ENCODE results near the gene ERF. TPM values are rescaled to one million over a fixed set of nuclear protein-coding genes. Genes with fewer than 3 reads are reported as not detected.

The ERF gene
- total RNA-seq, 1 experiment from 2014 or later = 96.1 TPM

GRCh38 chr19:42235181-42235580 lies 19.7 kb downstream of the ERF start:
- ChIA-PET RAD21 (ENCODE audit: low non-redundant PET in 1 of 2, low total read pairs in 2 of 2, uncharacterized antibody in 2 of 2, unreplicated experiment in 2 of 2) (no interaction called here), POLR2A (interaction anchor here (0.6 to 1.6 kb wide), 2 partner anchors 27 to 162 kb away, joined by 3 to 5 read pairs; no protein-coding TSS in a partner anchor), CTCF (no interaction called here)
- H3K36me3 ChIP-seq (ENCODE audit: control insufficient read depth in 1 of 2, insufficient read depth in 2 of 2, low read length in 2 of 2) = peaks cover 42 to 46% of the 10 kb centered on the region in 2 experiments; a peak in 3 of 4 replicates
- ATAC-seq (no peak), DNase-seq (ENCODE audit: low read depth, low spot score) (no peak)
- H3K4me2 ChIP-seq (ENCODE audit: low read length) = no peak overlapping the region
- H3K4me3 ChIP-seq (replicated peaks in 1 of 2; ENCODE audit: low read depth in 1 of 2, low read length in 2 of 2) = no peak overlapping the region
- no peaks in the 10 kb centered on the region for H3K4me1 ChIP-seq (ENCODE audit: control insufficient read depth in 1 of 2, insufficient read depth in 2 of 2, low read length in 2 of 2)
- H3K27me3 ChIP-seq (ENCODE audit: insufficient read depth, low read length) = no peaks in the 10 kb centered on the region
- TF ChIP-seq SIN3A (IDR thresholded peaks at IDR 0.05; ENCODE audit: low read depth) (no peak), CBX3 (IDR thresholded peaks at IDR 0.05; ENCODE audit: low read depth) (no peak), JUND (IDR thresholded peaks at IDR 0.05) (no peak), EZH2 (IDR thresholded peaks at IDR 0.05) (no peak), FOSL1 (IDR thresholded peaks at IDR 0.05; ENCODE audit: low read depth) (no peak), ZFX (IDR thresholded peaks at IDR 0.05) (no peak), CEBPB (IDR thresholded peaks at IDR 0.05; ENCODE audit: low read depth) (no peak), POLR2AphosphoS5 (IDR thresholded peaks at IDR 0.05; ENCODE audit: low read depth, low read length) (no peak), RAD21 (IDR thresholded peaks at IDR 0.05; ENCODE audit: low read depth) (no peak), POLR2A (IDR thresholded peaks at IDR 0.05; ENCODE audit: borderline replicate concordance, extremely low read depth, insufficient read depth, insufficient read length) (no peak), SRF (IDR thresholded peaks at IDR 0.05; ENCODE audit: low read depth) (no peak), CTCF (IDR thresholded peaks at IDR 0.05 in 2 of 3, conservative IDR thresholded peaks at IDR 0.05 in 1 of 3; ENCODE audit: borderline replicate concordance in 1 of 3, insufficient read depth in 1 of 3, low read depth in 2 of 3, low read length in 2 of 3) (no peak), REST (IDR thresholded peaks at IDR 0.05; ENCODE audit: low read depth) (no peak)
- intact Hi-C loops (cut with micrococcal nuclease) = no loop called here
- peaks cover 48% of the 10 kb centered on the region for H3K79me2 ChIP-seq (ENCODE audit: insufficient read depth, low read length)
- no peak overlapping the region for H3K9ac ChIP-seq (ENCODE audit: low read length)
- H3K9me2 ChIP-seq (ENCODE audit: insufficient read depth) = no peaks in the 10 kb centered on the region
- no TSS peak for BruUV-seq (replicated peaks)
- H4K20me1 ChIP-seq (ENCODE audit: insufficient read depth) = no peaks in the 10 kb centered on the region
- no peaks in the 10 kb centered on the region for H3K9me3 ChIP-seq (ENCODE audit: control insufficient read depth in 1 of 2, insufficient read depth in 1 of 2, low read depth in 1 of 2, low read length in 2 of 2)
- no peak overlapping the region for H2AFZ ChIP-seq (ENCODE audit: low read depth, low read length, poor library complexity, severe bottlenecking)
- no peak overlapping the region for H3K27ac ChIP-seq (ENCODE audit: low read depth, low read length)
